HG02588 (cell line): Measurements from ENCODE around the gene C1orf159.
A peak's percentile ranks its signal among the peaks of the same experiment; 100 is the strongest.

ENCODE experiments used
- ATAC-seq: cut with Tn5 transposase; IDR thresholded peaks from one replicate; pipeline ENCODE4 v1.9.1; 2021; ENCODE audit warnings: mild to moderate bottlenecking, moderate library complexity; ENCODE audit not compliant: unreplicated experiment

Gene C1orf159

GRCh38 chr1:1043411-1043810, 72.5 kb downstream of the C1orf159 start:
- ATAC-seq: no peak

- ATAC-seq: no peak
Measured at GRCh38 chr1:1042835-1043234, 73.1 kb downstream of the C1orf159 start.

- no peak for ATAC-seq
Measured at GRCh38 chr1:1041873-1042272, 74.0 kb downstream of the C1orf159 start.

GRCh38 chr1:1041092-1041523, 74.8 kb downstream of the C1orf159 start:
- ATAC-seq: no peak

GRCh38 chr1:1040004-1040991, 75.6 kb downstream of the C1orf159 start:
- no peak for ATAC-seq

- ATAC-seq: no peak
Measured at GRCh38 chr1:1039145-1039910, 76.6 kb downstream of the C1orf159 start.

- peak; percentile 53 for ATAC-seq
Measured at GRCh38 chr1:1038694-1039093, 77.2 kb downstream of the C1orf159 start.

GRCh38 chr1:1037366-1038327, 78.2 kb downstream of the C1orf159 start:
- no peak for ATAC-seq

- ATAC-seq: no peak
Measured at GRCh38 chr1:1035291-1035943, 80.5 kb downstream of the C1orf159 start.

GRCh38 chr1:1034439-1034781, 81.5 kb downstream of the C1orf159 start:
- ATAC-seq: no peak

GRCh38 chr1:1033731-1034438, 82.0 kb downstream of the C1orf159 start:
- no peak for ATAC-seq

- ATAC-seq: peak; percentile 74
Measured at GRCh38 chr1:1033009-1033587, 82.8 kb downstream of the C1orf159 start.

- ATAC-seq: no peak
Measured at GRCh38 chr1:1032424-1032823, 83.5 kb downstream of the C1orf159 start.
